GM19328 (cell line): ENCODE data around the gene PARN.
"Not testable (repeated sequence)": the region's sequence is repeated elsewhere in the genome, so short reads cannot be mapped to it uniquely, and the experiment has no call there.

Experiments
- ATAC-seq: cut with Tn5 transposase; IDR thresholded peaks from one replicate; pipeline ENCODE4 v1.9.1; 2021; ENCODE audit warnings: mild to moderate bottlenecking, moderate library complexity; ENCODE audit not compliant: unreplicated experiment

Gene PARN

GRCh38 chr16:14576069-14576468 lies 54.0 kb downstream of the PARN start:
- no peak for ATAC-seq

GRCh38 chr16:14574698-14575415 lies 55.2 kb downstream of the PARN start:
- ATAC-seq = not testable (repeated sequence)

GRCh38 chr16:14572535-14572934 lies 57.5 kb downstream of the PARN start:
- no peak for ATAC-seq

- ATAC-seq = no peak
Observed at GRCh38 chr16:14569213-14569612, 60.8 kb downstream of the PARN start.

- ATAC-seq = no peak
Observed at GRCh38 chr16:14566599-14566998, 63.5 kb downstream of the PARN start.

DNA sequence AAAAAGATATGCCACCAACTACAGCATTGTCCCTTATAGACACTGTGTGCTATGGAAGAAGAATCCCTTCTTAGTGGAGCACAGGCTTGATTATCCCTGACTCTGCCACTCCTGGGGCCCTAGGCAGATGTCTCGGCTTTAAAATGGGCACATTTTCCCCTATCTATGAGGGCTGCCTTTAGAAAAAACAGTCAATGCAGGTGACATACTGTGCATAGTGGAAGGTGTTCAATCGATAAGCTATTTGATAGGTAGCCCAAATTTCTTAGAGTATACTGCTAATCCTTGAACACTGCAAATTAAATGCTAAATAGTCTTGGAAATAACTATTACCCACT lies 64.4 kb downstream of the PARN start:
- no peak for ATAC-seq

DNA sequence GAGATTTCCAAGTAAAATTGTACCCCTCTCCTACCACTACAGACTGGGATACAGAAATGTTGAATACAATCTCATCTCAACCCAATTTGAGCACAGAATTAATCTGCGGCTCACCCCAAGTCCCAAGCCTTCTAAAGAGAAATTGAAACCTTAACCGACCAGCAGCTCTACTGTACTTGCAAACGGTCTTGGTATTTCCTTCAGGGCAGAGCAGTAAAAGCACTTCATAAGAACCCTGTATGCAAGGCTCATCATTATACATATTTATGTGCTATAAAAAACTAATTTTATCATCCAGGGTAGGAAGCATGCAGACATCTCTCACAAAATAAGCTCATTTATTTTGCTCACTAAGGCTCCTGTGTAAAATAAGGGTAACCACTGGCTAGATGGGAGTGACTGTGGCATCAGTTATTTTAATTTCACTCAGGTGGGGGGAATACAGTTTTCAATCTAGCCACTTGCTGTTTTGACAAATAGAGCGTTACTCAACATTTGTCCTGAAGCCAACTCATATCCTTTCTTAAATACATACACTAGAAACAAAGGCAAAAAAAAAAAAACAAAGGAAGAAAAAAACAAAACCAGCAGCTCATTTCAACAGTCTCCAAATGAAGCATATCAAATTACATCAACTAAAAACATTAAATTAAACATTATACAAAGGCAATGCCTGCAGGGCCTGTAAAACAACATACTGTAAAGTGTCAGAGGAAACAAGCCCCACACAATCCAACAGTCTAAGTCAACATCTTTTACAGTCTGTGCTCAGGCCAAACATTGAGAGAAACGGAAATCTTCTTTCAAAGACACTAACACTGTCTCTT lies 65.0 kb downstream of the PARN start:
- ATAC-seq = no peak

DNA sequence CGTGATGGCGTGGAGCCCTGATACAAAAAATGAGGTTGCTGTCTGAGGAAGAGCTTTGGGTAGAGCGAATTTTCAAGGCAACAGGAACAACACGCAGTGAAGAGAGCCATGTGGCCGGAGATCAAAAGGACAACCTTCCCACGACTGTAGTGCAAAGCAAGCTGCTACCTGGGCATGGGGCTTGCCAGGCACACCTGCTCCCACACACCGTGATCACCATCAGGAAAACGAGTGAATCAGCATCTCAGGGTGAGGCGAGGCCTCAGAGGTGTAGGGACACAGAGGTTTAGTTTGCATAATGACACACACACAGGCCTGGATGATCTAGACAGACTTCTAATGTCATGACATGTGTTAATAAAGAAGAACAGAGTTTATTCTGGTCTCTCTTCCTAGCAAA lies 65.7 kb downstream of the PARN start:
- ATAC-seq = no peak

GRCh38 chr16:14562691-14563491 lies 67.2 kb downstream of the PARN start:
- ATAC-seq = no peak

GRCh38 chr16:14560523-14560922 lies 69.5 kb downstream of the PARN start:
- no peak for ATAC-seq

DNA sequence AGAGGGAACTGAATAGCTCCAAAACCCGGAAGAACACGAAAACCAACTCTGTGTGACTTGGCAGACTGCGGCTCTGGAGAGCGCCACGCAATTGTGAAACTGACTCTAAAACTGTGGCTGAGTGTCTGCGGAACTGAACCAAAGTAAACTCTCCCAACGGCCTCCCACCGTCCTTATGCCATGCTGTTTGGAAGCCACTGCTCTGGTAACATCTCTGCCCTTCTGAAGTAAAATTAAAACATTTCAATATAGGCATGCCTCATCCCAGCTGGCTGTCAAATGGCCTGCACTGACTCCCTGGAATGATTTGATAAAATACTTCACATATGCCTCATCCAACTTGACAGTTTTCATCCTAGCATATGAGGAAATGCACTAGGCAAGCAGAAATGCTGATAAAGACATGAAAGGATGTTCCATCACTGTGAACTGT lies 70.2 kb downstream of the PARN start:
- no peak for ATAC-seq

GRCh38 chr16:14553447-14553846 lies 76.6 kb downstream of the PARN start:
- ATAC-seq = no peak

DNA sequence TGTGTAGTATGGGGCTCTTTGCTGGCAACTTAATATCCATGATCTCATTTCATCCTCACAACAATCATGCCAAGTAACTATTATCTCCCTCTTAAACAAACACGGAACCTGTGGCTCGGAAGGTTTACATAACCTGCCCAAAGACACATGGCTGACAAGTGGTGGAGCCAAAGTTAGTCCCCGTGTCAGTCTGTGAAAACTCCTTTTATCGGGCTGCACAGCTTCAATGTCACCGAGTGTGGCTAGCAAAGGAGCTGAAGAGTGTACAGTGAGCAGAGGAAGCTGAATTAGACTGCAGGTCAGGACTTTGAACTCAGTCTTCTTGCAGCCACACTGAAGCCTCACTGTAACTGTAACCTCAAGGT lies 80.3 kb downstream of the PARN start:
- ATAC-seq = no peak

GRCh38 chr16:14548933-14549788 lies 80.9 kb downstream of the PARN start:
- no peak for ATAC-seq

DNA sequence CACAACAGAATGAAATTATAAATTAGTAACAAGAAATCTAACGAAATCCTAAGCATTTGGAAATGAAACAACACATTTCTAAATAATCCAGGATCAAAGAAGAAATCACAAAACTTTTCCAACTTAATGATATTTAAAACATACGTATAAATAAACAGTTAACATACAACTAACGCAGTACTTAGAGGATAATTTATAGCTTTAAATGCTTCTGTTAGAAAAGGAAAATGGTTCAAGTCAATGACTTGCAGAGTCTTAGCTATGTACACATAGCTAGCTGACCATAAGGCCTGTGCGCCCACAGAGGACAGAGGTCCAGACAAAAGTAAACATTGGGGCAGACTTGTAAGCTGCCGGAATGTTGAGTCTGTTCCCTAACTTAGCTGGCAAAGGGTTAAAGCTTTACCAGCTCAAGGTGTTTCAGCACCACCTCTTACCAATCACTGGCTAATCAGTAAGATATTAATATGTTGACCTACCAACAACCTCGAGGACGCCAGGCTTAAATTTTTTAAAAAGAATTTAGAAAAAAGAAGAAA lies 84.6 kb downstream of the PARN start:
- ATAC-seq = no peak

- not testable (repeated sequence) for ATAC-seq
Observed at GRCh38 chr16:14544846-14545245, 85.2 kb downstream of the PARN start.

GRCh38 chr16:14539631-14540030 lies 90.4 kb downstream of the PARN start:
- ATAC-seq = no peak

DNA sequence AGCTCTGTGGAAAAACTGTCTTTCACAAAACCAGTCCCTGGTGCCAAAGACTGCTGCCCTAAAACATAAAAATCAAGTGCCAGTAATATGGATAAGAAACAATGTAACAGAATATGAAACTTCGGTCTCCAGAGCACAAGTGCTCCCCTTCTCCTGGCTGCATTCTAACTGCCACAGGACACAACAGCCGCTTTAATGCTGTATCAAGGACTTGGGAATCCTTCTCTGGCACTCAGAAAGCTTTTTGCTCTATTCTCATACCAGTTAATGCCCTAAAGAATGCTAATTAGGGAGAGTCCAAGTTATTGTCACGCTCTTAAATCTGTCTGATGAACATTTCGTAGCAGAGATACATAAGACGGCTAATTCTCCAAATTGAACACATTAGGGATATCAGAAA lies 90.9 kb downstream of the PARN start:
- no peak for ATAC-seq

DNA sequence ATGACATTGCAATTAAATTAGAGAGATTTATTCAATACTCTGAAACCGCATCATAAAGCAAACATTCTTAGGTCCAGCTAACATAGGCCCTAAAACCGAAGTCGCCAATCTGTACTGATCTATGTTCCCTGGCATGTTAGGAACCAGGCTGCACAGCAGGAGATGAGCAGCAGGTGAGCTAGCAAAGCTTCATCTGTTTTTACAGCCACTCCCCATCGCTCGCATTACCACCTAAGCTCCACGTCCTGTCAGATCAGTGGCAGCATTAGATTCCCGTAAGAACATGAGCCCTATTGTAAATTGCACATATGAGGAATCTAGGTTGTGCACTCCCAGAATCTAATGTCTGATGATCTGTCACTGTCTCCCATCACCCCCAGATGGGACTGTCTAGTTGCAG lies 91.5 kb downstream of the PARN start:
- no peak for ATAC-seq

DNA sequence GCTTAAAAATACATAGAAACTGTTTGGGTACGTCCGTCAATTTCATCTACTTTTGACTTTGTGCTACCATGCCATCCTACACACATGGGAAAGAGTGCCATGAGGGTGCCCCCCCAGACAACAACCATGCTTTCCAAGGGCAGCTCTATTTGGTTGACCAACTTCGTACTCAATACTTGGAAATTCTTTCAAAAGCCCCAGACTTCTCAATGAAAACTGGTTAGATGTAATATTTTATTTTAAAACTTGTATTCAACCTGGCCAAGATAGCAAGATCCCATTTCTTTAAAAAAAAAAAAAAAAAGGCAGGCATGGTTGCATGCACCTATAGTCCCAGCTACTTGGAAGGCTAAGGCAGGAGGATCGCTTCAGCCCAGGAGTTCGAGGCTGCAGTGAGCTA lies 98.4 kb downstream of the PARN start:
- ATAC-seq = no peak

GRCh38 chr16:14531101-14531500 lies 99.0 kb downstream of the PARN start:
- ATAC-seq = no peak
